AG10803 (cell line): ENCODE results near the gene COL12A1.

Source experiments
- DNase-seq: peaks from one replicate; pipeline ENCODE4 v3.0.0; 2010; ENCODE audit warnings: low read depth
- H3K4me3 ChIP-seq: 2 replicates; pipeline ENCODE4 v1.5.1; 2011; ENCODE audit warnings: mild to moderate bottlenecking, low read length, control low read depth
- TF ChIP-seq, protein P1 (sequence below): conservative IDR thresholded peaks from 2 replicates; pipeline ENCODE4 v1.5.1; 2011; ENCODE audit warnings: mild to moderate bottlenecking, low read length, control low read depth, inconsistent platforms

COL12A1 gene

GRCh38 chr6:75204959-75205775 lies 686 bp downstream of the COL12A1 start:
- DNase-seq = peak; percentile 75
- peak overlapping the region; percentile 100 for H3K4me3 ChIP-seq
- TF ChIP-seq, protein P1, sequence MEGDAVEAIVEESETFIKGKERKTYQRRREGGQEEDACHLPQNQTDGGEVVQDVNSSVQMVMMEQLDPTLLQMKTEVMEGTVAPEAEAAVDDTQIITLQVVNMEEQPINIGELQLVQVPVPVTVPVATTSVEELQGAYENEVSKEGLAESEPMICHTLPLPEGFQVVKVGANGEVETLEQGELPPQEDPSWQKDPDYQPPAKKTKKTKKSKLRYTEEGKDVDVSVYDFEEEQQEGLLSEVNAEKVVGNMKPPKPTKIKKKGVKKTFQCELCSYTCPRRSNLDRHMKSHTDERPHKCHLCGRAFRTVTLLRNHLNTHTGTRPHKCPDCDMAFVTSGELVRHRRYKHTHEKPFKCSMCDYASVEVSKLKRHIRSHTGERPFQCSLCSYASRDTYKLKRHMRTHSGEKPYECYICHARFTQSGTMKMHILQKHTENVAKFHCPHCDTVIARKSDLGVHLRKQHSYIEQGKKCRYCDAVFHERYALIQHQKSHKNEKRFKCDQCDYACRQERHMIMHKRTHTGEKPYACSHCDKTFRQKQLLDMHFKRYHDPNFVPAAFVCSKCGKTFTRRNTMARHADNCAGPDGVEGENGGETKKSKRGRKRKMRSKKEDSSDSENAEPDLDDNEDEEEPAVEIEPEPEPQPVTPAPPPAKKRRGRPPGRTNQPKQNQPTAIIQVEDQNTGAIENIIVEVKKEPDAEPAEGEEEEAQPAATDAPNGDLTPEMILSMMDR = no peak

- DNase-seq = peak; percentile 90
- peak overlapping the region; percentile 100 for H3K4me3 ChIP-seq
- TF ChIP-seq, protein P1 = peak; percentile 80
Measured at GRCh38 chr6:75204217-75204958, 1.5 kb downstream of the COL12A1 start.

GRCh38 chr6:75203721-75204120 lies 2.1 kb downstream of the COL12A1 start:
- H3K4me3 ChIP-seq = peak overlapping the region; percentile 100
- peak; percentile 66 for DNase-seq
- TF ChIP-seq, protein P1 = no peak

GRCh38 chr6:75202676-75203131 lies 3.1 kb downstream of the COL12A1 start:
- no peak for DNase-seq
- TF ChIP-seq, protein P1 = no peak
- H3K4me3 ChIP-seq = peak overlapping the region; percentile 100

DNA sequence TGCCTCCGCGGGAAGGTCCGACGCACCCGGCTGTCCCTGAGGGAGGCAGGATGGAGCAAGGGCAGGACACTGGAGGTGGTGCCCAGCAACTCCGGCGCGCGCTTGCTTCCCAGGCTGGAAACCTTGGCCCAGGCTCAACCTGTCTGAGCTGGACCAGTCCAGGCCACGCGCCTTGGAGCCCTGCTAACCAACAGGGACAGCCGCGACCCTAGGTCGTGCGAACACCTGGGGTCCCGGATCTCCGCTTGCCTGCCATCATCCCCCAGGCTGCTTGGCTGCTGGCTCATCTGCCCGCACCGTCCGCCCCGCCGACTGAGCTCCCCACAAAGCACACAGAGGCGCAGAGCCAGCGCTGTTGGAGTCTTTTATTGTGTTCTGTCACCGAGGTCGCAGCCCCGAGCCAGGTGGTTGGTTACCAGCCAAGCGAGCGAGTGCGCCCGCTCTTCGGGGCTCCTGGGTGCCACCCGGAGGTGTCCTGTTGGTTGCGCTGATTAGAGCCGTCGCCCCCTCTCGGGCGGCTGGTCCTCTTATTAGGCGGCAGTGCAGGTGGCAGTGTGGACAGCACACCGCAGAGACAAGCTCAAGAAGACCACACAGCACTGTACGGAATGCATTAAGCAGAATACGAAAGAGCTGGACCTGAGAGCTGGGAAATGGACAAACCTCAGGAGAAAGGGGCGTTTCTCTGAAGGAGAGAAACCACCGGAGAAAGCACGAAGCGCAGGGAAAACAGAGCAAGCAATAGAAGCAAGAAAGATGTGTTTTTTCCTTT lies 3.8 kb downstream of the COL12A1 start:
- peak overlapping the region; percentile 100 for H3K4me3 ChIP-seq
- no peak for DNase-seq
- TF ChIP-seq, protein P1 = no peak

DNA sequence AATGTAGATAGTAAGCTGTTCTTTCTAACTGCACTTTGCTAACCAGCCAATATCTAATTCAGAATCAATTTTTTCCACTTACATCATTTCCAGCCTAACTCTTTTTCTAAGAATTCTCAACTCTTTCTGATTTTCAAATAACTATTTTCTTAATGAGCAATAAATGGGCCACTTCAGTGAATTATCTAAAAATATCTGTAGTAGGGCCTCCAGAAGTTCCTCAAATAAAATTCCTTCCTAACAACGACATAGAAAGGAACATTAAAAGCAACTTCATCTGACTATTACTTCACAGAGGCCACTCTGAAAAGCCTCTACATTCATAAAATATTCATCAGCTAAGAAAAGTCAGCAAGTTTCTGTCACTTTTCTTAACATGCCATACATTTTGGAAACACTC lies 4.8 kb downstream of the COL12A1 start:
- TF ChIP-seq, protein P1 = no peak
- DNase-seq = no peak
- H3K4me3 ChIP-seq = peak overlapping the region; percentile 100
